HL-60/S4 treated with retinoic acid at 250 ng/mL for 4 days and 3 days (cell line): Measurements from ENCODE around the gene TTC33.
"Not testable (repeated sequence)": the region's sequence is repeated elsewhere in the genome, so short reads cannot be mapped to it uniquely, and the experiment has no call there.

ENCODE experiments used
- in situ Hi-C: fragments of 300-500 bp; cut with MboI; formaldehyde crosslinking; loops from 2 replicates; pipeline ENCODE4 v1.7.0; 2022; ENCODE audit warnings: low sequenced_read_pairs

The TTC33 gene

GRCh38 chr5:40660751-40661150, 95.0 kb downstream of the TTC33 start:
- in situ Hi-C loops, result no loop called here

- in situ Hi-C loops, result no loop called here
Observed at GRCh38 chr5:40656766-40657165, 99.0 kb downstream of the TTC33 start.

GRCh38 chr5:40656091-40656490, 99.7 kb downstream of the TTC33 start:
- in situ Hi-C loops, result not testable (repeated sequence)

- in situ Hi-C loops, result no loop called here
Observed at GRCh38 chr5:40655138-40655537, 100.6 kb downstream of the TTC33 start.

- in situ Hi-C loops, result no loop called here
Observed at GRCh38 chr5:40654377-40654991, 101.3 kb downstream of the TTC33 start.

GRCh38 chr5:40653221-40654022, 102.3 kb downstream of the TTC33 start:
- in situ Hi-C loops, result no loop called here

GRCh38 chr5:40652441-40653220, 103.1 kb downstream of the TTC33 start:
- in situ Hi-C loops, result no loop called here

GRCh38 chr5:40651201-40651600, 104.6 kb downstream of the TTC33 start:
- in situ Hi-C loops, result no loop called here

- in situ Hi-C loops, result no loop called here
Observed at GRCh38 chr5:40649463-40650030, 106.2 kb downstream of the TTC33 start.

GRCh38 chr5:40648150-40648549, 107.6 kb downstream of the TTC33 start:
- in situ Hi-C loops, result no loop called here

GRCh38 chr5:40646266-40646665, 109.5 kb downstream of the TTC33 start:
- in situ Hi-C loops, result no loop called here

- in situ Hi-C loops, result not testable (repeated sequence)
Observed at GRCh38 chr5:40639531-40639930, 116.2 kb downstream of the TTC33 start.

GRCh38 chr5:40634593-40634992, 121.2 kb downstream of the TTC33 start:
- in situ Hi-C loops, result no loop called here

GRCh38 chr5:40634154-40634553, 121.6 kb downstream of the TTC33 start:
- in situ Hi-C loops, result no loop called here

- in situ Hi-C loops, result no loop called here
Observed at GRCh38 chr5:40631236-40631635, 124.5 kb downstream of the TTC33 start.

GRCh38 chr5:40630126-40630525, 125.6 kb downstream of the TTC33 start:
- in situ Hi-C loops, result no loop called here

GRCh38 chr5:40628407-40628806, 127.4 kb downstream of the TTC33 start:
- in situ Hi-C loops, result no loop called here

- in situ Hi-C loops, result no loop called here
Observed at GRCh38 chr5:40627706-40628105, 128.1 kb downstream of the TTC33 start.

- in situ Hi-C loops, result no loop called here
Observed at GRCh38 chr5:40626801-40627200, 129.0 kb downstream of the TTC33 start.

- in situ Hi-C loops, result no loop called here
Observed at GRCh38 chr5:40623480-40624420, 132.0 kb downstream of the TTC33 start.
